ENCODE measurements around the gene C11orf16.

- TF ChIP-seq, protein P1, sequence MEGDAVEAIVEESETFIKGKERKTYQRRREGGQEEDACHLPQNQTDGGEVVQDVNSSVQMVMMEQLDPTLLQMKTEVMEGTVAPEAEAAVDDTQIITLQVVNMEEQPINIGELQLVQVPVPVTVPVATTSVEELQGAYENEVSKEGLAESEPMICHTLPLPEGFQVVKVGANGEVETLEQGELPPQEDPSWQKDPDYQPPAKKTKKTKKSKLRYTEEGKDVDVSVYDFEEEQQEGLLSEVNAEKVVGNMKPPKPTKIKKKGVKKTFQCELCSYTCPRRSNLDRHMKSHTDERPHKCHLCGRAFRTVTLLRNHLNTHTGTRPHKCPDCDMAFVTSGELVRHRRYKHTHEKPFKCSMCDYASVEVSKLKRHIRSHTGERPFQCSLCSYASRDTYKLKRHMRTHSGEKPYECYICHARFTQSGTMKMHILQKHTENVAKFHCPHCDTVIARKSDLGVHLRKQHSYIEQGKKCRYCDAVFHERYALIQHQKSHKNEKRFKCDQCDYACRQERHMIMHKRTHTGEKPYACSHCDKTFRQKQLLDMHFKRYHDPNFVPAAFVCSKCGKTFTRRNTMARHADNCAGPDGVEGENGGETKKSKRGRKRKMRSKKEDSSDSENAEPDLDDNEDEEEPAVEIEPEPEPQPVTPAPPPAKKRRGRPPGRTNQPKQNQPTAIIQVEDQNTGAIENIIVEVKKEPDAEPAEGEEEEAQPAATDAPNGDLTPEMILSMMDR (conservative IDR thresholded peaks at IDR 0.05 in 1 of 2, IDR thresholded peaks at IDR 0.05 in 1 of 2; ENCODE audit: low read depth in 1 of 2, low read length in 2 of 2) = no peak
- TF ChIP-seq EZH2 (IDR thresholded peaks at IDR 0.05; ENCODE audit: low read length, missing control alignments) = no peak
Measured at GRCh38 chr11:8878771-8879170, 54.0 kb downstream of the C11orf16 start.
